LNCAP (cell line): Measurements from ENCODE around the gene KIF1C.

Experiments used
- CTCF ChIP-seq: fragments of 450-650 bp; IDR thresholded peaks from 2 replicates; pipeline ENCODE4 v1.5.1; 2017; ENCODE audit warnings: mild to moderate bottlenecking

The KIF1C gene

GRCh38 chr17:5032865-5033264 lies 35.1 kb downstream of the KIF1C start:
- no peak for TF ChIP-seq CTCF

DNA sequence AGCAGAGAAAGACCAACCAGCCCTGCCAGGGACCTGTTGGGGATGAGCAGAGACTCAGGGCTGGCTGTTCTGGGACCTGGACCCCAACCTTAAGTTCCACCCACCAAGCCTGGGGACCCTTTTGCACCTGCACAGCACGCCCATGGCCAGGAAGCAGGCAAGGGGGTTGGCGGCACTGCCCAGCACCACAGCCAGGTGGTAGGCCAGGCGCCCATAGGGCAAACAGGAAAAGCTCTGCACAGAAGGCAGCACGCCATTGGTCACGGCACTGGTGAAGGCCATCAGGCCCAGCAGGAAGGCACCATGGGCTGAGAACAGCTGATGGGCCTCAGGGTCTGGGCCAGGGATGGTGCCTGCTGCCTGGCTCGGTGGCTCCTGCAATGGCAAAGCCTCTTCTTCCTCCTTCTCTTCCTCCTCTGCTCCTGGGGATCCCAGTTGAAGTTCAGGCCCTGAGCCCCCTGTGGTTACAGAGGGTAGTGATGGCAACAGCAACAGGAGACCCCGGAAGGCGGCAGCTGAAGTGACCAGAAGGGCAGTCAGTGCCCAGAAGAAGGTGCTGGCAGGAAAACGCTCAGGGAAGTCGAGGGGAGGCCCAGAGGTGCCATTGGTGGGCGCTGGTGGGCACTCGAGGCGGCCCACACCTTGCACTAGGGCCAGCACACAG lies 35.7 kb downstream of the KIF1C start:
- TF ChIP-seq CTCF, result no peak

DNA sequence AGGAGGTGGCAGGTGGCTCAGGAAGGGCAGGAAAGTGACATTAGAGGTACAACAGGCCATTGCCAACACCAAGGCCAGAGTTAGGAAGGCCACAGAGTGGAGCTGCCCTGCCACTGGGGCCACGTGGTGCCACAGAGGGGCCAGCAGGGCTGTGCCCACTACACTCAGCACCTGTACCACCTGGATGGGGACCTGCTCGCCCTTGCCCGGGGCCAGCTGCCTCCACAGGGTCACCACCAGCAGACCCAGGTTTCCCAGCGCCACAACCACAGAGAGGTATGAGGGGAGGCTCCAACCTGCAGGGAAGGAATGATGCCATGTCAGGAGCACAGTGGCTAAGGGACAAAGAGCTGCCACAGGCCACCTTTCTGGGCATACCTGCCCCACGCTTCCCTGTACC lies 36.3 kb downstream of the KIF1C start:
- TF ChIP-seq CTCF, result no peak

DNA sequence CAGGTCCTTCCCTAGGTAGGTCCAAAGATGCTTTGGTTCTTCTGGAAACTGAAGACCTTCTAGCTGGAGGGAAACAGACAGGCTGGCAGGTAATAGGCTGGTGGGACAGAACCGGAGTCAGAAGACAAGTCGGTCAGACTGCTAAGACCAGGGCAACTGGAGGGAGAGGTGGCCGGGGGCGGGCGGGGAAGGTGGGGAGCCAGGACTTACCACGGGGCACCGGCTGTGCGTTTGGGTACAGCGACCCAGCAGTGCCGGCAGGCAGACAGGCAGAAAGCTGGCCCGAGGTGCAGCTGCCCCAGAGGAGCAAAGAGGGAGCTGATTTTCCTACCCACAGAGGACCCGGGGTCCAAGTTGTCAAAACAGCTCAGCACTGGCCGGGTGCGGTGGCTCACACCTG lies 36.9 kb downstream of the KIF1C start:
- TF ChIP-seq CTCF, result no peak

DNA sequence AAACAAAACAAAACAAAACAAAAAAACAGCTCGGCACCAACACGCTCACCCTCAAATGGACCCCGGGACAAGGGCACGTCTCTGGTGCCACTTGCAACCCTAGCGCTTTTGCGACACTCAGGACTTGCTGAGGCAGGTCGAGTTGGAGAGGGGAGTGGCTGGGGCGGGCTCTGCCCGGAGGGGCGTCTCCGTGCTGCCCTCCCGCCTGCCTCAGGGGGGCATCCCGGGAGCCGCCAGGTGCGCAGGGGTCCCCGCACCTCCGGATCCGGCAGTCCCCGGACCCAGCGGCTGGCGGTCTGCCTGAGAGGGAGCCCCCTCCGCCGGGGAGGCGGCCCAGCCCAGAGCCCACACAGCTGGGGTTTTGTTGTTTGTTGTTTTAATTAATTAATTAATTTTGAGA lies 37.6 kb downstream of the KIF1C start, which contains the start of gene SLC52A1:
SLC52A1 (minus strand) TSS at position 112 of the 400 bp plus-strand sequence. CDS start 820 bp downstream, outside the sequence.
- TF ChIP-seq CTCF, result no peak

GRCh38 chr17:5042157-5043022 lies 44.6 kb downstream of the KIF1C start:
- no peak for TF ChIP-seq CTCF

- no peak for TF ChIP-seq CTCF
Measured at GRCh38 chr17:5043524-5043923, 45.8 kb downstream of the KIF1C start.
